A549 (cell line): ENCODE measurements around the gene ATAD2B. TPM values are rescaled to one million over a fixed set of nuclear protein-coding genes. Genes with fewer than 3 reads are reported as not detected.
A peak's percentile ranks its signal among the peaks of the same experiment; 100 is the strongest.

Source experiments
- ATAC-seq, 2 experiments: fragments of 200-7000 bp in 1 of 2; fragments of >200 bp in 1 of 2; cut with Nextera tagmentation in 1 of 2; cut with Tn5 transposase in 1 of 2; 3 replicates each; pipeline versions ENCODE4 v1.8.0 to v1.9.1; 2018 to 2020; ENCODE audit warnings: mild to moderate bottlenecking in 1 of 2, moderate library complexity in 1 of 2
- CTCF ChIA-PET: fragments of 300-600 bp; sonication (Branson Sonifier 250); formaldehyde crosslinking; extraction: SDS; loops from one replicate; lab custom pipeline; 2021; ENCODE audit warnings: antibody characterized with exemption, inconsistent platforms; lab: Yijun Ruan, JAX
- POLR2A ChIA-PET: fragments of 350-600 bp; formaldehyde crosslinking; extraction: SDS; loops from one replicate; lab custom pipeline; 2021; ENCODE audit warnings: antibody characterized with exemption, inconsistent platforms; lab: Yijun Ruan, JAX
- DNase-seq, 2 experiments: peaks; one replicate each; pipeline versions ENCODE4 v3.0.0 to v3.0.0-alpha.2; 2011 to 2016; ENCODE audit warnings: low read depth in 1 of 2, low spot score in 1 of 2
- FAIRE-seq: peaks from 2 replicates; lab custom pipeline; 2011; peaks lifted over from hg19 to GRCh38; lab: Jason Lieb, UNC
- H3K27ac ChIP-seq, 2 experiments: fragments of >200 bp; sonication (Bioruptor Twin); formaldehyde crosslinking; 3 replicates each; pipeline ENCODE4 v1.5.1; 2016 to 2017
- H3K4me1 ChIP-seq: fragments of >200 bp; sonication (Bioruptor Twin); formaldehyde crosslinking; 3 replicates; pipeline ENCODE4 v1.6.1; 2016
- H3K4me2 ChIP-seq: fragments of >200 bp; sonication (Bioruptor Twin); formaldehyde crosslinking; 3 replicates; pipeline ENCODE4 v1.6.1; 2016
- H3K4me3 ChIP-seq: fragments of >200 bp; sonication (Bioruptor Twin); formaldehyde crosslinking; 3 replicates; pipeline ENCODE4 v1.5.1; 2016
- H3K9me3 ChIP-seq: fragments of >200 bp; sonication (Bioruptor Twin); formaldehyde crosslinking; 3 replicates; pipeline ENCODE4 v1.6.1; 2016
- ATOH8 ChIP-seq: fragments of 250-450 bp; sonication (Bioruptor Pico); IDR thresholded peaks from 2 replicates; pipeline ENCODE4 v1.5.0; 2020; ENCODE audit warnings: low read depth, mild to moderate bottlenecking, moderate library complexity
- BHLHE40 ChIP-seq: IDR thresholded peaks from 2 replicates; pipeline ENCODE4 v1.6.1; 2012; ENCODE audit warnings: low read depth, low read length, inconsistent platforms
- CBX8 ChIP-seq: fragments of 200-600 bp; sonication (generic); IDR thresholded peaks from 2 replicates; pipeline ENCODE4 v1.6.1; 2016
- CEBPB ChIP-seq, 2 experiments: fragments of >200 bp in 1 of 2; sonication (Bioruptor Twin) in 1 of 2; formaldehyde crosslinking in 1 of 2; IDR thresholded peaks; 2 replicates each; pipeline ENCODE4 v1.6.1; 2012 to 2016
- CHD2 ChIP-seq: fragments of 150-350 bp; IDR thresholded peaks from 2 replicates; pipeline ENCODE4 v1.6.1; 2014; ENCODE audit warnings: low read length; ENCODE audit not compliant: partially characterized antibody
- E2F6 ChIP-seq: IDR thresholded peaks from 2 replicates; pipeline ENCODE4 v1.6.1; 2012; ENCODE audit warnings: low read depth, borderline replicate concordance
- EHF ChIP-seq: fragments of 250-450 bp; sonication (Bioruptor Pico); IDR thresholded peaks from 2 replicates; pipeline ENCODE4 v1.5.0; 2020; ENCODE audit warnings: mild to moderate bottlenecking
- ELK1 ChIP-seq: fragments of 150-350 bp; IDR thresholded peaks from 2 replicates; pipeline ENCODE4 v1.6.1; 2014; ENCODE audit warnings: low read depth, mild to moderate bottlenecking, low read length
- ESRRA ChIP-seq: fragments of 150-350 bp; IDR thresholded peaks from 2 replicates; pipeline ENCODE4 v1.6.1; 2014; ENCODE audit warnings: mild to moderate bottlenecking, low read length, borderline replicate concordance
- JUN ChIP-seq, 2 experiments: fragments of >200 bp; sonication (Bioruptor Twin); formaldehyde crosslinking; IDR thresholded peaks; 2 replicates in 1 of 2; 3 replicates in 1 of 2; pipeline ENCODE4 v1.6.1; 2016 to 2017
- KDM1A ChIP-seq: fragments of 200-600 bp; sonication (generic); IDR thresholded peaks from 2 replicates; pipeline ENCODE4 v1.6.1; 2016; ENCODE audit warnings: low read depth, mild to moderate bottlenecking
- MAX ChIP-seq: IDR thresholded peaks from 2 replicates; pipeline ENCODE4 v1.6.1; 2012
- MAZ ChIP-seq: fragments of 150-350 bp; IDR thresholded peaks from 2 replicates; pipeline ENCODE4 v1.6.1; 2014; ENCODE audit warnings: antibody characterized with exemption, low read depth, low read length, borderline replicate concordance
- MYC ChIP-seq: IDR thresholded peaks from 2 replicates; pipeline ENCODE4 v1.6.1; 2012; ENCODE audit warnings: mild to moderate bottlenecking, inconsistent platforms, low read length, improper control_type of control experiment, borderline replicate concordance
- NPAS2 ChIP-seq: fragments of 250-450 bp; sonication (Bioruptor Pico); IDR thresholded peaks from 2 replicates; pipeline ENCODE4 v1.8.0; 2022; ENCODE audit warnings: mild to moderate bottlenecking, moderate library complexity, borderline replicate concordance
- PHF8 ChIP-seq: fragments of 200-600 bp; sonication (generic); IDR thresholded peaks from 2 replicates; pipeline ENCODE4 v1.6.1; 2016; ENCODE audit warnings: low read depth, mild to moderate bottlenecking, antibody characterized with exemption, moderate library complexity, borderline replicate concordance
- POLR2AphosphoS2 ChIP-seq: conservative IDR thresholded peaks from 2 replicates; pipeline ENCODE4 v1.6.1; 2012; ENCODE audit warnings: low read length, improper control_type of control experiment, inconsistent platforms
- SMC3 ChIP-seq: fragments of >200 bp; sonication (Bioruptor Twin); formaldehyde crosslinking; IDR thresholded peaks from 3 replicates; pipeline ENCODE4 v1.6.1; 2018; ENCODE audit warnings: inconsistent platforms
- SREBF2 ChIP-seq: fragments of 450-650 bp; IDR thresholded peaks from 2 replicates; pipeline ENCODE4 v1.6.1; 2014; ENCODE audit warnings: mild to moderate bottlenecking, moderate library complexity
- TFCP2L1 ChIP-seq: fragments of 250-450 bp; sonication (Bioruptor Pico); IDR thresholded peaks from 2 replicates; pipeline ENCODE4 v1.5.0; 2021; ENCODE audit warnings: mild to moderate bottlenecking
- USF2 ChIP-seq: fragments of 450-650 bp; IDR thresholded peaks from 2 replicates; pipeline ENCODE4 v1.6.1; 2014; ENCODE audit warnings: antibody characterized with exemption
- ZC3H11A ChIP-seq: fragments of 450-650 bp; IDR thresholded peaks from 2 replicates; pipeline ENCODE4 v1.6.1; 2014; ENCODE audit warnings: antibody characterized with exemption, mild to moderate bottlenecking
- ZFP36 ChIP-seq: fragments of 450-650 bp; IDR thresholded peaks from 2 replicates; pipeline ENCODE4 v1.6.1; 2014; ENCODE audit warnings: borderline replicate concordance; ENCODE audit not compliant: partially characterized antibody
- WGBS: methylation state at CpG from one replicate; pipeline ENCODE4 v1.1.6; 2017; ENCODE audit errors: missing lambda C conversion rate; 5-methylcytosine and 5-hydroxymethylcytosine counted together
- polyA plus RNA-seq, 4 experiments: library from polyadenylated mRNA; depleted of rRNA in 3 of 4; stranded (reverse); fragments of >200 nt; fragmentation: RNase III in 1 of 4; extraction: RNeasy Plus Mini Kit Qiagen cat#74134 plus additional on column Dnase treatment in 1 of 4; gene quantifications; 2 replicates in 3 of 4; 3 replicates in 1 of 4; pipeline ENCODE4 v1.2.3, GENCODE V29; 2011 to 2017

Gene ATAD2B
- polyA plus RNA-seq, 2 of the 4 experiments (the other 2 are of a cell fraction): 5.4 to 13.1 TPM

- no peak overlapping the region; the same call in 2 of the 3 replicates for H3K4me2 ChIP-seq
- TF ChIP-seq JUN (IDR thresholded peaks at IDR 0.05) (no peak), ATOH8 (CRISPR knock-in tag) (no peak), NPAS2 (no peak), POLR2AphosphoS2 (no peak), ESRRA (no peak), SREBF2 (no peak), KDM1A (no peak), BHLHE40 (no peak), MAX (no peak), USF2 (no peak), E2F6 (no peak), PHF8 (no peak), EHF (CRISPR knock-in tag) (no peak), SMC3 (no peak), MAZ (no peak), CHD2 (no peak), CBX8 (no peak), MYC (no peak), TFCP2L1 (no peak), ZFP36 (no peak)
- H3K4me1 ChIP-seq: peaks cover 47% of the 10 kb centered on the region
- DNase-seq (no peak), FAIRE-seq (no peak), ATAC-seq (no peak)
- POLR2A ChIA-PET: no interaction called here
- no peak overlapping the region for H3K27ac ChIP-seq
- 92% methylated on average over 1 of the region's 1 CpG for WGBS
- CTCF ChIA-PET: interaction anchor here (1.4 to 3.6 kb wide), 2 partner anchors 21 to 23 kb away, joined by 5 to 17 read pairs; partner anchors contain the start of gene ATAD2B
- no peak overlapping the region for H3K4me3 ChIP-seq
- no peaks in the 10 kb centered on the region for H3K9me3 ChIP-seq
Observed at GRCh38 chr2:23904215-23904614, 22.7 kb downstream of the ATAD2B start.

- peaks cover 47% of the 10 kb centered on the region for H3K4me1 ChIP-seq
- peak overlapping the region in 1 of 2 experiments; percentile 38; a peak in 1 of 6 replicates for H3K27ac ChIP-seq
- no peak for DNase-seq
- 94% methylated on average over 2 of the region's 2 CpGs for WGBS
- H3K4me2 ChIP-seq: peak overlapping the region; percentile 87; the same call in 1 of the 3 replicates
- TF ChIP-seq JUN (IDR thresholded peaks at IDR 0.05): no peak
- no peak for TF ChIP-seq ZFP36
- no peak for TF ChIP-seq CEBPB (IDR thresholded peaks at IDR 0.05)
- no peak for TF ChIP-seq ELK1
- TF ChIP-seq ZC3H11A: peak; percentile 75
- no peak for ATAC-seq
- no peak overlapping the region for H3K4me3 ChIP-seq
- FAIRE-seq: no peak
- CTCF ChIA-PET: interaction anchor here (0.8 to 2.5 kb wide), 3 partner anchors 7 to 394 kb away, joined by 3 to 8 read pairs (median 5); partner anchors contain the start of gene ATAD2B
- no peaks in the 10 kb centered on the region for H3K9me3 ChIP-seq
- POLR2A ChIA-PET: no interaction called here
Observed at GRCh38 chr2:23903034-23903433, 23.9 kb downstream of the ATAD2B start.
